Measurements from ENCODE around the gene VSTM2L.

Gene VSTM2L

GRCh38 chr20:37984018-37984785 lies 81.3 kb downstream of the VSTM2L start:
- TF ChIP-seq Cebpa-rat (IDR thresholded peaks at IDR 0.05): no peak
- Histone ChIP-seq H3K4me1 (peaks cover 48% of the 10 kb centered on the region), H3K9ac (no peak overlapping the region)

GRCh38 chr20:37986044-37986858 lies 83.3 kb downstream of the VSTM2L start:
- no peak for TF ChIP-seq Cebpa-rat (IDR thresholded peaks at IDR 0.05)
- Histone ChIP-seq H3K4me2 (peak overlapping the region; percentile 42), H3K36me3 (peaks cover 77% of the 10 kb centered on the region), H3K9me3 (no peaks in the 10 kb centered on the region), H3K4me3 (no peak overlapping the region), H3K9ac (no peak overlapping the region), H3K4me1 (peaks cover 63% of the 10 kb centered on the region), H3K27me3 (no peaks in the 10 kb centered on the region), H3K27ac (no peak overlapping the region), H4K20me1 (peaks cover 15% of the 10 kb centered on the region; the same call in 1 of the 2 replicates)

More at GRCh38 chr20:37984018-37984785, 81.3 kb downstream of the VSTM2L start:
- Histone ChIP-seq H3K4me3 (no peak overlapping the region), H3K27me3 (no peaks in the 10 kb centered on the region), H3K36me3 (peaks cover 75% of the 10 kb centered on the region), H3K4me2 (peak overlapping the region; percentile 41), H4K20me1 (no peaks in the 10 kb centered on the region), H3K27ac (no peak overlapping the region), H3K9me3 (no peaks in the 10 kb centered on the region)

DNA sequence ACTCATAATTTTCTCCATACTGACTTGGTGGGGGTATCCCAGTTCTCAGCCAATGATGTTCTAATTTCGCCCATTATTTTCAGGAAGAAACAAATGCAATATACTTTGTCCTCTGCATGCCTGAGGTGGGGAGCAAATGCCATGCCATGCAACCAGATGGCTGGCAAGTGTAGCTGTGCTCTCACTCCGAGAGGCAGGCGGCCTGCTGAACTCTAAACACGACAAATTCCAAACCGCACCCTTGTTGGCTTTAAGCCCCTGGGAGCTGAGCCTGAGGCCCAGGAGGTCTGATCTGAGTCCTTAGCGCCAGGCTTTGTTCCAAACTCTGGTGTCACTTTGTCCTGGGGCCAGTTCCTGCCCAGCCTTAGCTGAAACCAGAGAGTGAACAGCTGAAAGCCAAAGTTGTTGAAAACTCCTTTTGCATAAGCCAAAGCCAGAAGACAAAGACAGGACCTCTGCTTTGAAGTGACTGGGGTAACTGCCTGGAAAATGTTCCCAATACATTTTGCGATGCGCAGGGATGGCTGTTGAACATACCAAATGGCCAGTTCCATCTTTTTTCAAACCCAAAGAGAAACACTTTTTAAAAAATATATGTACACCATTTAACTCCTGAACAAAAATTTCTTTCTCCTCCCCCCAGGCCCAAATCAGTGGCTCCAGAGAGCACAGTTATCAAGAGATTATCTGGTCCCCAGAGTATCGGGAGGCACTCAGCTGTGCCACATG lies 84.1 kb downstream of the VSTM2L start:
- Histone ChIP-seq H3K9me3 (no peaks in the 10 kb centered on the region), H4K20me1 (peaks cover 22% of the 10 kb centered on the region; the same call in 1 of the 2 replicates), H3K27ac (no peak overlapping the region), H3K27me3 (no peaks in the 10 kb centered on the region), H3K36me3 (peaks cover 75% of the 10 kb centered on the region), H3K4me1 (peaks cover 71% of the 10 kb centered on the region), H3K4me2 (peak overlapping the region; percentile 42), H3K9ac (no peak overlapping the region; the same call in 1 of the 2 replicates), H3K4me3 (no peak overlapping the region)
- TF ChIP-seq Cebpa-rat (IDR thresholded peaks at IDR 0.05): no peak

GRCh38 chr20:37987602-37988290 lies 84.8 kb downstream of the VSTM2L start:
- Histone ChIP-seq H3K4me1 (peaks cover 78% of the 10 kb centered on the region), H4K20me1 (peaks cover 25% of the 10 kb centered on the region; the same call in 1 of the 2 replicates), H3K9ac (no peak overlapping the region; the same call in 1 of the 2 replicates), H3K9me3 (no peaks in the 10 kb centered on the region), H3K4me2 (peak overlapping the region; percentile 42), H3K36me3 (peaks cover 75% of the 10 kb centered on the region), H3K27ac (no peak overlapping the region), H3K27me3 (no peaks in the 10 kb centered on the region), H3K4me3 (no peak overlapping the region)
- TF ChIP-seq Cebpa-rat (IDR thresholded peaks at IDR 0.05): no peak

- H4K20me1 ChIP-seq: peaks cover 25% of the 10 kb centered on the region
- TF ChIP-seq Cebpa-rat (IDR thresholded peaks at IDR 0.05): no peak
- no peak overlapping the region for H3K9ac ChIP-seq
- peak overlapping the region; percentile 42; the same call in 1 of the 2 replicates for H3K4me2 ChIP-seq
- H3K36me3 ChIP-seq: peaks cover 71% of the 10 kb centered on the region
- H3K27me3 ChIP-seq: no peaks in the 10 kb centered on the region
- no peaks in the 10 kb centered on the region for H3K9me3 ChIP-seq
- H3K4me1 ChIP-seq: peaks cover 82% of the 10 kb centered on the region
- no peak overlapping the region for H3K27ac ChIP-seq
- H3K4me3 ChIP-seq: no peak overlapping the region
Observed at GRCh38 chr20:37988306-37988954, 85.5 kb downstream of the VSTM2L start.

GRCh38 chr20:37989601-37990295 lies 86.8 kb downstream of the VSTM2L start:
- no peak overlapping the region; the same call in 1 of the 2 replicates for H3K27ac ChIP-seq
- H3K27me3 ChIP-seq: no peaks in the 10 kb centered on the region
- TF ChIP-seq Cebpa-rat (IDR thresholded peaks at IDR 0.05): no peak
- no peak overlapping the region for H3K4me3 ChIP-seq
- H3K4me1 ChIP-seq: peaks cover 73% of the 10 kb centered on the region
- H4K20me1 ChIP-seq: peaks cover 25% of the 10 kb centered on the region
- peak overlapping the region; percentile 65 for H3K4me2 ChIP-seq
- H3K9me3 ChIP-seq: no peaks in the 10 kb centered on the region
- peaks cover 70% of the 10 kb centered on the region for H3K36me3 ChIP-seq
- H3K9ac ChIP-seq: 0 out of 2 replicates have a peak overlapping the region, but pooled peaks have one; percentile 20

DNA sequence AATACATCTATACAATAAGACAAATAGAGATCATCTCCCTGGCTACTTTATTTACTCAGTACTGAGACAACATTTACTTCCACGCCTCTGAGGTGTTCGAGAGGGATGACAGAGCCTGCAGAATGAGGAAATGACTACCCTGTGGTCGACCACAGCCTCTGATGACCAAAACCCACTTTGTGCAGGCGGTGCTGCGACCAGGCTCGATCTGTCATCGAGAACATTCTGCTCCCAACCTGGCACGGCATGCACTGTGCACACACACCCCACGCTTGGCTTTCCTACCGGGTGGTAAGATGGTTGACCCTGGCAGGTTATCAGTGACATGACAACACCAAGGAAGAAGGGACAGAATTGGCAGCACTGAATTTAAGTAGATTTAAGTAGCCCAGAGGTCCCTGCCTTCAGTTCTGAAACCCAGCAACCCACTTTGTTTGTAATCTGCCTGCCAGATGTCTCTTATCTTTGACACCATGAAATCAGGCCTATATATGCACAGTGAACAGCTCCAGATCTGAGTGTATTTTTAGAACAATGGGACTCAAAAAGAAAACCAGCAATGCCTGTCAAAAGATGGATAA lies 87.7 kb downstream of the VSTM2L start:
- Histone ChIP-seq H3K4me1 (peaks cover 71% of the 10 kb centered on the region), H3K9me3 (no peaks in the 10 kb centered on the region), H3K4me3 (no peak overlapping the region), H3K27ac (no peak overlapping the region), H3K27me3 (no peaks in the 10 kb centered on the region), H3K9ac (no peak overlapping the region; the same call in 1 of the 2 replicates), H3K36me3 (peaks cover 71% of the 10 kb centered on the region), H3K4me2 (peak overlapping the region; percentile 65), H4K20me1 (peaks cover 25% of the 10 kb centered on the region)
- no peak for TF ChIP-seq Cebpa-rat (IDR thresholded peaks at IDR 0.05)
